ENCODE results near the gene ATPAF2.

The ATPAF2 gene

DNA sequence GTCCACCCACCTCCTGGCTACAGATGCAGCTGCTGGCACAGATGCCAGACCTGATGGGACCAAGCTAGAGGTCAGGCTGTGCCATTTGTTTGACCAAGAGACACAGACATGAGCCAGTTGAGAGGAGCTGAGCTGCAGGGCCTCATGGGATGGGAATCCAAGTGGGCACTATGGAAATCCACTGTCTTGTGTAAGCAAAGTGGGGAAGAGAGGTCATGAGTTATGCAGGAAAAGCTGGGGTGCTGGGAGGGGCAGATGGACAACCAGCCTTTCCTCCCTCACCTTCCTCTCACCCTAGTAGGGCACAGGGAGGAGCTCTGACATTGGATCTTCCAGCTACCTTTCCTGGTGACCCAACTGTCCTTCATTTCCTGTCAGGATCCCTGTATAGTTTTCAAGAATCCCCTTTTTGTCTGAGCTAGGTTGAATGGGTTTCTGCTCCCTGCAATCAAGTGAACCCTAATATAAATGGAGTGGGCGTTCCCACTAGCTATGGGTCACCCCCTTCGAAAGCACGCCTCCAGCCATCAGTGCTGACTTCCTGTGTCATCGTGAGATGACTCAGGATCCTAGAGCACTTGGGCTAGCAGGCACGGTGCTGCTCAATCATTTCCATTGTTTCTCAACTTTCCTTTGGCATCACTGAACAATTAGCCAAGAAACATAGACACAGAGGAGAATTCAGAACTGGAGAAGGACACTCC is 13.6 kb downstream of the ATPAF2 start:
- no peak overlapping the region for H3K4me3 ChIP-seq (ENCODE audit: low read depth, low read length)
- DNase-seq (ENCODE audit: low read depth), result no peak
- TF ChIP-seq, protein P1, sequence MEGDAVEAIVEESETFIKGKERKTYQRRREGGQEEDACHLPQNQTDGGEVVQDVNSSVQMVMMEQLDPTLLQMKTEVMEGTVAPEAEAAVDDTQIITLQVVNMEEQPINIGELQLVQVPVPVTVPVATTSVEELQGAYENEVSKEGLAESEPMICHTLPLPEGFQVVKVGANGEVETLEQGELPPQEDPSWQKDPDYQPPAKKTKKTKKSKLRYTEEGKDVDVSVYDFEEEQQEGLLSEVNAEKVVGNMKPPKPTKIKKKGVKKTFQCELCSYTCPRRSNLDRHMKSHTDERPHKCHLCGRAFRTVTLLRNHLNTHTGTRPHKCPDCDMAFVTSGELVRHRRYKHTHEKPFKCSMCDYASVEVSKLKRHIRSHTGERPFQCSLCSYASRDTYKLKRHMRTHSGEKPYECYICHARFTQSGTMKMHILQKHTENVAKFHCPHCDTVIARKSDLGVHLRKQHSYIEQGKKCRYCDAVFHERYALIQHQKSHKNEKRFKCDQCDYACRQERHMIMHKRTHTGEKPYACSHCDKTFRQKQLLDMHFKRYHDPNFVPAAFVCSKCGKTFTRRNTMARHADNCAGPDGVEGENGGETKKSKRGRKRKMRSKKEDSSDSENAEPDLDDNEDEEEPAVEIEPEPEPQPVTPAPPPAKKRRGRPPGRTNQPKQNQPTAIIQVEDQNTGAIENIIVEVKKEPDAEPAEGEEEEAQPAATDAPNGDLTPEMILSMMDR (IDR thresholded peaks at IDR 0.05; ENCODE audit: low read depth, low read length, missing control alignments), result no peak

DNA sequence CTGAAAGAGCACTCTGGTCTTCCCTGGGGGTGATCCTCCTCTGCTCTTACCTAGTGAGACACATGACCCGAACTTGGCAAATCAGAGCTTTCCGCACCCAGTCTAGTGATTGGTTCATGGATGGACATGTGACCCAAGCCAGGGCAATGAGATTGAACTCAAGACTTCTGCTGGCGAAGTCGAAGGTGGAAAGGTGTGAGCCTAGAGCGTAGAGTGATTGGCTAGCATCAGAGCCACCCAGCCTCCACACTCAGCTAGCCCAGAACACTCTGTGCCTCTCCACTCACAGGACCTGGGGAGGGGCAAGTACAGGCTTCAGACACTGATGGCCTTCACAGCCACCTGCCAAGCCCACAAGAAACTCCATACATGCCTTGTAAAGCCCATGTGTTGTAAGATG is 17.6 kb downstream of the ATPAF2 start:
- TF ChIP-seq, protein P1 (IDR thresholded peaks at IDR 0.05; ENCODE audit: low read depth, low read length, missing control alignments), result no peak
- no peak overlapping the region for H3K4me3 ChIP-seq (ENCODE audit: low read depth, low read length)
- no peak for DNase-seq (ENCODE audit: low read depth)

DNA sequence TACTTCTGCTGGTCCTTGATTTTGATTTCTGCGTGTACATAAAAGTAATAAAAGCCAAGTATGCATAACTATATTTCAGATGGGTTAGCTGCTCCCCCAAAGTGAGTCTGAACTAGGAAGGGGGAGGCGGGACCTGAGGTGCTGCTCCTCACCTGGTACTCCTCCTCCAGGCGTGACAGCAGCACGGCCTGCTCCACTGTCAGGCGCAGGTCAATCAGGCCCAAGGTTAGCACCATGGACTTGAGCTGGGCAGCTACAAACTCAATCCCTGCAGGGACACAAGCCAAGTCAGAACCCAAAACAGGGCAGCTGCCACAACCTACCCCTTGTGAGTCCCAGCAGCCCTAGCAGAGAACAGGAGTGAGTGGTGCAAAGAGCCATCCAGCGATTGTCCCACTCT is 18.0 kb downstream of the ATPAF2 start:
- no peak overlapping the region for H3K4me3 ChIP-seq (ENCODE audit: low read depth, low read length)
- no peak for DNase-seq (ENCODE audit: low read depth)
- TF ChIP-seq, protein P1 (IDR thresholded peaks at IDR 0.05; ENCODE audit: low read depth, low read length, missing control alignments), result no peak

DNA sequence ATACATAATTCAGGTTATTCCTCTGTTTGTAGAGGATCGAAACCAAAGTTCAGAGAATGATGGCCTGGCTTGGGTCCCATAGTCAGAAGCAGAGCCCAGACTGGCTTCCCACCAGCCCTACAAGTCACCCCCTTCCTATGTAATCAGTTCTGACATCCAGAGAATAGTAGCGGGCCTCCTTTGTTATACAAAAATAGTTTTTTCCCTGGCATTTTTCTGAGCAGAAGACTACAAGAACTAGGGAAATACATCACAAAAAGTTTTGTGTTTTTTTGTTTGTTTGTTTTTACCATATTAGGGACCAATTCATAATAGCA is 19.2 kb downstream of the ATPAF2 start:
- no peak for DNase-seq (ENCODE audit: low read depth)
- TF ChIP-seq, protein P1 (IDR thresholded peaks at IDR 0.05; ENCODE audit: low read depth, low read length, missing control alignments), result no peak
- H3K4me3 ChIP-seq (ENCODE audit: low read depth, low read length), result no peak overlapping the region

DNA sequence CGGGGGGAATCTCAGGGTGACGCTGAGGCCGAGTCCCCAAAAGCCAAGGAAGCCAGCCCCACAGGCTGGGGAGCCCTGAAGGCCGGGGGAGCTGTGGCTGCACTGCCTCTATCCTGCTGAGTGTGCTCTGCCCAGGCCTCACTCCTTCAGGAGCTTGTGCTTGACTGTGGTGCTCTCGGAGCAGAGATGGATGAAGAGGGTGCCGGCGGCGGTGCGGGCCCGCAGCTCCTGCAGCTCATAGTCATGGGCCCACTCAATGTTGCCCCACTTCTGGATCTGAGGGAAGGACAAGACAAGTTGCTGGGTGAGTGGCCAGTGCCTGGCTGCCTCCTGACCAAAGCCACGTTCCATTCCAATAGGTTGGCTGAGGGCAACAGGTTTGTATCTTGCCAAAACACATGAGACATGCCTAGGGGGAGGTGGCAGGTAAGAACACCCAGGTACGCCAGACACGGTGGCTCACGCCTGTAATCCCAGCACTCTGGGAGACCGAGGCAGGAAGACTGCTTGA is 20.5 kb downstream of the ATPAF2 start:
- TF ChIP-seq, protein P1 (IDR thresholded peaks at IDR 0.05; ENCODE audit: low read depth, low read length, missing control alignments), result no peak
- H3K4me3 ChIP-seq (ENCODE audit: low read depth, low read length), result no peak overlapping the region
- no peak for DNase-seq (ENCODE audit: low read depth)

DNA sequence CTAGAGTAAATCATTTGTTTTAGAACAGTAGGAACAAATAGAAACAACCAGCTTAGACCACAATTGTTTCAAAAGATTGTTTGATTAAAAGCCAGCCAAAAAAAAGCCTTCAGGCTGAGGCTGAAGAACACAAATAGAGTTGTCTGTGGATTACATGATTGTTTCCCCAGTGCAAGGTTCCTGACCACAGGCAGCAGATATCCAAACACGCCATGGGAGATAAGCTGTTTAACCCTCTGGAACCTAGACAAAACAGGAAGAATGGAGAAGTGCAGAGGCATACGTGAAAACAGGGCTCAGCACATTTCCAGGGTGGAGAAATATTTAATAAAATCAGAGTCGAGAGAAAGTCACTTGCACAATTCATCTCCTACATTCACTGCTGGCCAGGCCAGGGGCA is 21.0 kb downstream of the ATPAF2 start:
- DNase-seq (ENCODE audit: low read depth), result no peak
- H3K4me3 ChIP-seq (ENCODE audit: low read depth, low read length), result no peak overlapping the region
- TF ChIP-seq, protein P1 (IDR thresholded peaks at IDR 0.05; ENCODE audit: low read depth, low read length, missing control alignments), result no peak

DNA sequence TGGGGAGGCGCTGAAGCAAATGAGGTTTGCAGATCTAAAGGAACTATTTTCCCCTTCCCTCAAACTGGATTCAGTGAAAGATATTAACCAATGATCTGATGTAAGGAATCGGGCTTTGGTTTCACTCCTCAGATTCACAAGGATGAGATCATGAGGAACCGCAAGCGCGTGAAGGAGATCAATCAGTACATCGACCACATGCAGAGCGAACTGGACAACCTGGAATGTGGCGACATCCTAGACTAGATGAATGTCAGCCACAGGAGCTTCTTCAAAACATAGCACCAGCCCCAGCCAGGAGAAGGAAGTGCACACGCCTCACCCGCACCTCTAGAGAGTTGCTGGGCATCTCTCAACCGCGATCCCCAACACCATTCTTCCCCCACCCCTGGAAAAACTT is 22.5 kb downstream of the ATPAF2 start:
- no peak overlapping the region for H3K4me3 ChIP-seq (ENCODE audit: low read depth, low read length)
- no peak for DNase-seq (ENCODE audit: low read depth)
- TF ChIP-seq, protein P1 (IDR thresholded peaks at IDR 0.05; ENCODE audit: low read depth, low read length, missing control alignments), result no peak
